A673 (cell line): ENCODE measurements around the gene BPIFA2. TPM values are rescaled to one million over a fixed set of nuclear protein-coding genes. Genes with fewer than 3 reads are reported as not detected.

Source experiments
- BruUV-seq: library from RNA; stranded (reverse); fragments of 400-500 nt; replicated peaks from 2 replicates; lab custom pipeline; 2021; lab: Mats Ljungman, UMichigan
- CTCF ChIA-PET: fragments of 300-600 bp; sonication (Branson Sonifier 250); formaldehyde crosslinking; loops from one replicate; lab custom pipeline; 2022; ENCODE audit warnings: antibody characterized with exemption; lab: Charles Lee
- POLR2A ChIA-PET: fragments of 300-600 bp; sonication (Branson Sonifier 250); formaldehyde crosslinking; loops from one replicate; lab custom pipeline; 2022; ENCODE audit warnings: antibody characterized with exemption; ENCODE audit not compliant: low non-redundant PET; lab: Charles Lee
- DNase-seq: peaks from one replicate; pipeline ENCODE4 v3.0.0-alpha.2; 2015; ENCODE audit warnings: low spot score
- H3K27ac ChIP-seq: fragments of 200-600 bp; sonication (generic); 2 replicates; pipeline ENCODE4 v1.5.1; 2016; ENCODE audit warnings: mixed run types, low read depth, mild to moderate bottlenecking, mixed read lengths, antibody characterized with exemption, low read length; ENCODE audit not compliant: poor library complexity, severe bottlenecking
- H3K27me3 ChIP-seq: fragments of 200-600 bp; sonication (generic); replicated peaks from 2 replicates; pipeline ENCODE4 v1.6.1; 2017; ENCODE audit warnings: mixed run types, low read depth, mild to moderate bottlenecking, mixed read lengths, antibody characterized with exemption, low read length; ENCODE audit not compliant: insufficient read depth, poor library complexity
- H3K36me3 ChIP-seq: fragments of 200-600 bp; sonication (generic); 2 replicates; pipeline ENCODE4 v1.6.1; 2016; ENCODE audit warnings: mixed run types, mild to moderate bottlenecking, mixed read lengths, antibody characterized with exemption, low read length; ENCODE audit not compliant: insufficient read depth, poor library complexity, severe bottlenecking
- H3K4me1 ChIP-seq: fragments of 200-600 bp; sonication (generic); 2 replicates; pipeline ENCODE4 v1.6.1; 2017; ENCODE audit warnings: mixed run types, mild to moderate bottlenecking, mixed read lengths, antibody characterized with exemption, low read length; ENCODE audit not compliant: insufficient read depth, poor library complexity, severe bottlenecking
- H3K4me3 ChIP-seq: fragments of 200-600 bp; sonication (generic); 2 replicates; pipeline ENCODE4 v1.5.1; 2016; ENCODE audit warnings: low read depth, mixed run types, mild to moderate bottlenecking, mixed read lengths, low read length; ENCODE audit not compliant: poor library complexity, severe bottlenecking
- H3K9me3 ChIP-seq: fragments of 200-600 bp; sonication (generic); 2 replicates; pipeline ENCODE4 v1.6.1; 2016; ENCODE audit warnings: mixed run types, low read depth, mild to moderate bottlenecking, mixed read lengths, antibody characterized with exemption, low read length; ENCODE audit not compliant: poor library complexity, severe bottlenecking
- EZH2 ChIP-seq: fragments of 200-600 bp; sonication (generic); IDR thresholded peaks from 2 replicates; pipeline ENCODE4 v1.6.1; 2017; ENCODE audit warnings: borderline replicate concordance, low read depth, mild to moderate bottlenecking, mixed read lengths, antibody characterized with exemption, low read length; ENCODE audit not compliant: poor library complexity, severe bottlenecking
- intact Hi-C: fragments of 100-400 bp; cut with micrococcal nuclease; formaldehyde crosslinking; loops from one replicate; pipeline ENCODE4 v1.10.0; 2022; ENCODE audit not compliant: unreplicated experiment
- total RNA-seq: library from RNA; stranded (reverse); gene quantifications from 2 replicates; pipeline ENCODE4 v1.2.3, GENCODE V29; 2021
- TF ChIP-seq, protein P1 (sequence below): fragments of 300-800, 200-600 bp; sonication (generic); conservative IDR thresholded peaks from 2 replicates; pipeline ENCODE4 v1.5.1; 2017; ENCODE audit warnings: low read depth, mild to moderate bottlenecking, antibody characterized with exemption, low read length, moderate library complexity, mixed read lengths

Gene BPIFA2
- total RNA-seq, 1 experiment from 2014 or later: not detected

DNA sequence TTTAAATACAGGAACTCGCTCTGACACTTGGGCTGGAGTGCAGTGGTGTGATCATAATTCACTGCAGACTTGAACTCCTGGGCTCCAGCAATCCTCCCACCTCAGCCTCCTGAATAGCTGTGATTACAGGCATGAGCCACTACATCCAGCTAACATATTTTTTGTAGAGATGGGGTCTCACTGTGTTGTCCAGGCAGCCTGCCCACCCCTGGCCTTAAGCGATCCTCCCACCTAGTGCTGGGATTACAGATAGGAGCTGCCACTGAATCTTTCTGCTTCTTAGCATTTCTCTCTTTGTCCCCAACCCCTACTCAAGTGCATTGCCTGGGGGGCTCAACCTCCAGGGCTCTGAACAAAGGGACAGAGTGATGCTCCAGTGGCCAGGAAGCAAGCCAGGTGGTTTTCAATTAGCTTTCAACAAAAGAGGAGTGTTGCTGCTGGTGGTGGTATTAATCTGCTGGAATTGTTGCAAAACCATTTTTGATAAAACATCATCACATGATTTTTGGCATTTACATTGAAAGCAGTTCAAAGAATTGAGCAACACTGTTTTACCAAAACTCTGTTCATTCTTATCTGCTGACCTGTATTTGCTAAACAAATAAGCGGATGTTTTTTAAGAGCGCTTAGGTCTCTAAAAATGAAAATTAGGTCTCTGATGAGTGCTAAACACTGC is 40.4 kb upstream of the BPIFA2 start:
- intact Hi-C loops: no loop called here
- TF ChIP-seq, protein P1, sequence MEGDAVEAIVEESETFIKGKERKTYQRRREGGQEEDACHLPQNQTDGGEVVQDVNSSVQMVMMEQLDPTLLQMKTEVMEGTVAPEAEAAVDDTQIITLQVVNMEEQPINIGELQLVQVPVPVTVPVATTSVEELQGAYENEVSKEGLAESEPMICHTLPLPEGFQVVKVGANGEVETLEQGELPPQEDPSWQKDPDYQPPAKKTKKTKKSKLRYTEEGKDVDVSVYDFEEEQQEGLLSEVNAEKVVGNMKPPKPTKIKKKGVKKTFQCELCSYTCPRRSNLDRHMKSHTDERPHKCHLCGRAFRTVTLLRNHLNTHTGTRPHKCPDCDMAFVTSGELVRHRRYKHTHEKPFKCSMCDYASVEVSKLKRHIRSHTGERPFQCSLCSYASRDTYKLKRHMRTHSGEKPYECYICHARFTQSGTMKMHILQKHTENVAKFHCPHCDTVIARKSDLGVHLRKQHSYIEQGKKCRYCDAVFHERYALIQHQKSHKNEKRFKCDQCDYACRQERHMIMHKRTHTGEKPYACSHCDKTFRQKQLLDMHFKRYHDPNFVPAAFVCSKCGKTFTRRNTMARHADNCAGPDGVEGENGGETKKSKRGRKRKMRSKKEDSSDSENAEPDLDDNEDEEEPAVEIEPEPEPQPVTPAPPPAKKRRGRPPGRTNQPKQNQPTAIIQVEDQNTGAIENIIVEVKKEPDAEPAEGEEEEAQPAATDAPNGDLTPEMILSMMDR: no peak
- TF ChIP-seq EZH2: no peak
- H3K36me3 ChIP-seq: no peaks in the 10 kb centered on the region
- DNase-seq: no peak
- CTCF ChIA-PET: no interaction called here
- POLR2A ChIA-PET: no interaction called here
- no peak overlapping the region for H3K27ac ChIP-seq
- BruUV-seq: no TSS peak
- H3K4me3 ChIP-seq: no peak overlapping the region
- peaks cover 44% of the 10 kb centered on the region for H3K27me3 ChIP-seq
- H3K9me3 ChIP-seq: no peaks in the 10 kb centered on the region
- H3K4me1 ChIP-seq: no peaks in the 10 kb centered on the region

DNA sequence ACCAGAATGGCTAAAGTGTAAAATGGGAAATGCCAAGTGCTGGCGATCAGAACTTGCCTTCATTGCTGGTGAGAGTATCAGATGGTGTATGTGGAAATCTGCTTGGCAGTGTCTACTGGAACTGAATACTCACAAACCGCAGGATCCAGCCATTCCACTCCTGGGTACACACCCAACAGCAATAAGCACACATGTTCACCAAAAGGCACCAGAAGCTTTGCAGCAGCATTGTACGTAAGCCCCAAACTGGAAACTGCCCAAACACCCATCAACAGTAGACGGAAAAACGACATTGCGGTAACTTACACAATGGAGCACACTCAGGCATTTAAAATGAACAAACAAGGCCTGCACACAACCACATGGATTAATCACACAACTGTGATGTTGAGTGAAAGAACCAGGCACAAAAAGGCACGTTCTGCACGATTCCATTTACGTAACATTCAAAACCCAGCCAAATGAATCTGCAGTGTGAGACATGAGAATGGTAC is 37.3 kb upstream of the BPIFA2 start:
- Histone ChIP-seq H3K4me3 (no peak overlapping the region), H3K9me3 (no peaks in the 10 kb centered on the region), H3K4me1 (no peaks in the 10 kb centered on the region), H3K27me3 (peaks cover 28% of the 10 kb centered on the region), H3K36me3 (no peaks in the 10 kb centered on the region), H3K27ac (no peak overlapping the region)
- BruUV-seq: no TSS peak
- no peak for TF ChIP-seq EZH2
- TF ChIP-seq, protein P1: no peak
- ChIA-PET CTCF (no interaction called here), POLR2A (no interaction called here)
- intact Hi-C loops: no loop called here
- no peak for DNase-seq

DNA sequence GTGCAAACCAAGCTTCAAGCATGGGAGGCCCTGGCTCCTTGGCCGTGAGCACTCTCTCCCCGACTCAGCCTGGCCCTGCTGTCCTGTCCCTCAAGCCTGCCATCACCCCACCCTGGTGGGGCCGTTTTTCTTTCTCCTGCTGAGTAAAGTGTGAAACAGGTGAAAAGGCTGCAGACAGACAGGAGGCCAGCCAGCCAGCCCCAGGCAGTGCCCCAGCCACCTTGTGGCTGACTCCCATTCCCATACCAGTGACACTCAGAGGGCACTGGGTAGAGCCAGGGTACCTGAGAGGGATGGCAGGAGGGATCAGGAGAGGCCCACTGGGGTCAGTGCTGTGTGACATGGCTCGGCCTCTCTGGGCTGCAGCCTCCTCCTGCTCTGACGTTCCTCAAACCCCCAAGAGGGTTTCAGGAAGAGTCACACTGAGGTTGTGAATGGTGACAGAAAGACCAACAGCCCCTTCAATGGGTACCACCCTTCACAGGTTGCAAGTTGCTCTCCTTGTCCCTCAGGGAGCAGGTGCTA is 35.9 kb upstream of the BPIFA2 start:
- TF ChIP-seq EZH2: no peak
- TF ChIP-seq, protein P1: no peak
- no peaks in the 10 kb centered on the region for H3K36me3 ChIP-seq
- H3K4me3 ChIP-seq: no peak overlapping the region
- H3K4me1 ChIP-seq: no peaks in the 10 kb centered on the region
- H3K27me3 ChIP-seq: peaks cover 14% of the 10 kb centered on the region
- H3K27ac ChIP-seq: no peak overlapping the region
- no TSS peak for BruUV-seq
- no peak for DNase-seq
- CTCF ChIA-PET: no interaction called here
- intact Hi-C loops: no loop called here
- no peaks in the 10 kb centered on the region for H3K9me3 ChIP-seq
- POLR2A ChIA-PET: no interaction called here
